GM12864 (cell line): Measurements from ENCODE around the gene HOXD1.

Experiments used
- DNase-seq: peaks from one replicate; pipeline ENCODE4 v3.0.0-alpha.2; 2011; ENCODE audit warnings: low read depth
- H3K4me3 ChIP-seq: 2 replicates; pipeline ENCODE4 v1.5.1; 2011; ENCODE audit warnings: mild to moderate bottlenecking, low read depth, low read length, control low read depth
- TF ChIP-seq, protein P1 (sequence below): IDR thresholded peaks from 2 replicates; pipeline ENCODE4 v1.5.1; 2011; ENCODE audit warnings: low read depth, mild to moderate bottlenecking, moderate library complexity, low read length, control low read depth, inconsistent platforms; ENCODE audit errors: missing control alignments

Gene HOXD1

DNA sequence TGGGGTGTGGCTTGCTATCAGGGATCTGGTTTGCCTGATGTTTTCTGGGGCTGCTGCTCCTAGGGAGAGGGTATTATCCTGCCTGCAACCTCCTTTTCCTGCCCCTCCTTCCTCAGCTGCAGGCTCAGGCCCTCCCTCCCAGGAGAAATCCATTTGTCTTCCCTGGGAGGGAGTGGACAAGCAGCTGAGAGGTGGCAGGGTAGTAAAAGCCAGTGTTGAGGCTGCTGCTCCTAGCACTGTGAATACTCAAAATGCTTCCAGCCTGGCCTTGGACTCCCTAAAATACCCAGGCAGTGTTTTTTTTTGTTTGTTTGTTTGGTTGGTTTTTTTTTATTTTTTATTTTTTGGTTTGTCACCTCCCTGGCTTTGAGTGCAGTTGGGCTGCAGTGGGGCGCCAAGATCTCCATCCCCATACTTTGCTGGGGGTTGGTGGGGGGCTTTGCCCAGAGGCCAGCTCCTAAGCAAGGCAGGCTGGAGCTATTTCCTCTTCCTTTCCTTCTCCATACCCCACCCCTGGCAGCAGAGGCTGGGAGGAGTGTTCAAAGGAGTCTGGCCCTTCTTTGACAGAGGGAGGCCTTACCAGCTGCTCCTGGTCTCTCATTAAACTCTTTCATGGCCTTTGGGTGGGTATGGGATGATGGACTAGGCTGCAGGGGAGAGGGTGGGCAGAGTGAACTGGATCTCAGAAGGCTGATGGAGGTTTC lies 17.7 kb upstream of the HOXD1 start:
- no peak overlapping the region for H3K4me3 ChIP-seq
- no peak for DNase-seq
- TF ChIP-seq, protein P1, sequence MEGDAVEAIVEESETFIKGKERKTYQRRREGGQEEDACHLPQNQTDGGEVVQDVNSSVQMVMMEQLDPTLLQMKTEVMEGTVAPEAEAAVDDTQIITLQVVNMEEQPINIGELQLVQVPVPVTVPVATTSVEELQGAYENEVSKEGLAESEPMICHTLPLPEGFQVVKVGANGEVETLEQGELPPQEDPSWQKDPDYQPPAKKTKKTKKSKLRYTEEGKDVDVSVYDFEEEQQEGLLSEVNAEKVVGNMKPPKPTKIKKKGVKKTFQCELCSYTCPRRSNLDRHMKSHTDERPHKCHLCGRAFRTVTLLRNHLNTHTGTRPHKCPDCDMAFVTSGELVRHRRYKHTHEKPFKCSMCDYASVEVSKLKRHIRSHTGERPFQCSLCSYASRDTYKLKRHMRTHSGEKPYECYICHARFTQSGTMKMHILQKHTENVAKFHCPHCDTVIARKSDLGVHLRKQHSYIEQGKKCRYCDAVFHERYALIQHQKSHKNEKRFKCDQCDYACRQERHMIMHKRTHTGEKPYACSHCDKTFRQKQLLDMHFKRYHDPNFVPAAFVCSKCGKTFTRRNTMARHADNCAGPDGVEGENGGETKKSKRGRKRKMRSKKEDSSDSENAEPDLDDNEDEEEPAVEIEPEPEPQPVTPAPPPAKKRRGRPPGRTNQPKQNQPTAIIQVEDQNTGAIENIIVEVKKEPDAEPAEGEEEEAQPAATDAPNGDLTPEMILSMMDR = no peak

DNA sequence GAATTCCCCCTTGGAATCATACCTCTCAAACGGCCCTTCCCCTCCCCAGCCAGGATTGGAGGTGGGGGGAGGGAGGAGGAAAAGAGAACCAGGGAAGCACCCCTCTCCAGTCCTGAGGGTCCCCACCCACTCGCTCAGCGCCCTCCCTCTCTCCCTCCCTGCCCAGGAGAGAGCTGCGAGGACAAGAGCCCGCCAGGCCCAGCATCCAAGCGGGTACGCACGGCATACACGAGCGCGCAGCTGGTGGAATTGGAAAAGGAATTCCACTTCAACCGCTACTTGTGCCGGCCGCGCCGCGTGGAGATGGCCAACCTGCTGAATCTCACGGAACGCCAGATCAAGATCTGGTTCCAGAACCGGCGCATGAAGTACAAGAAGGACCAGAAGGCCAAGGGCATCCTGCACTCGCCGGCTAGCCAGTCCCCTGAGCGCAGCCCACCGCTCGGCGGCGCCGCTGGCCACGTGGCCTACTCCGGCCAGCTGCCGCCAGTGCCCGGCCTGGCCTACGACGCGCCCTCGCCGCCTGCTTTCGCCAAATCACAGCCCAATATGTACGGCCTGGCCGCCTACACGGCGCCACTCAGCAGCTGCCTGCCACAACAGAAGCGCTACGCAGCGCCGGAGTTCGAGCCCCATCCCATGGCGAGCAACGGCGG lies 17.0 kb upstream of the HOXD1 start:
- no peak for DNase-seq
- H3K4me3 ChIP-seq = no peak overlapping the region
- TF ChIP-seq, protein P1 = no peak

DNA sequence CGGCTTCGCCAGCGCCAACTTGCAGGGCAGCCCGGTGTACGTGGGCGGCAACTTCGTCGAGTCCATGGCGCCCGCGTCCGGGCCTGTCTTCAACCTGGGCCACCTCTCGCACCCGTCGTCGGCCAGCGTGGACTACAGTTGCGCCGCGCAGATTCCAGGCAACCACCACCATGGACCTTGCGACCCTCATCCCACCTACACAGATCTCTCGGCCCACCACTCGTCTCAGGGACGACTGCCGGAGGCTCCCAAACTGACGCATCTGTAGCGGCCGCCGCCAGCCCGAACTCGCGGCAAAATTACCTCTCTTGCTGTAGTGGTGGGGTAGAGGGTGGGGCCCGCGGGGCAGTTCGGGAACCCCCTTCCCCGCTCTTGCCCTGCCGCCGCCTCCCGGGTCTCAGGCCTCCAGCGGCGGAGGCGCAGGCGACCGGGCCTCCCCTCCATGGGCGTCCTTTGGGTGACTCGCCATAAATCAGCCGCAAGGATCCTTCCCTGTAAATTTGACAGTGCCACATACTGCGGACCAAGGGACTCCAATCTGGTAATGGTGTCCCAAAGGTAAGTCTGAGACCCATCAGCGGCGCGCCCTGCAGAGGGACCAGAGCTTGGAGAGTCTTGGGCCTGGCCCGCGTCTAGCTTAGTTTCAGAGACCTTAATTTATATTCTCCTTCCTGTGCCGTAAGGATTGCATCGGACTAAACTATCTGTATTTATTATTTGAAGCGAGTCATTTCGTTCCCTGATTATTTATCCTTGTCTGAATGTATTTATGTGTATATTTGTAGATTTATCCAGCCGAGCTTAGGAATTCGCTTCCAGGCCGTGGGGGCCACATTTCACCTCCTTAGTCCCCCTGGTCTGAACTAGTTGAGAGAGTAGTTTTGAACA lies 16.2 kb upstream of the HOXD1 start:
- TF ChIP-seq, protein P1 = no peak
- no peak for DNase-seq
- H3K4me3 ChIP-seq = no peak overlapping the region

GRCh38 chr2:176172895-176173566 lies 15.4 kb upstream of the HOXD1 start:
- TF ChIP-seq, protein P1 = no peak
- no peak for DNase-seq
- H3K4me3 ChIP-seq = no peak overlapping the region

- DNase-seq = no peak
- TF ChIP-seq, protein P1 = no peak
- H3K4me3 ChIP-seq = no peak overlapping the region
Measured at GRCh38 chr2:176173567-176174381, 14.7 kb upstream of the HOXD1 start.

DNA sequence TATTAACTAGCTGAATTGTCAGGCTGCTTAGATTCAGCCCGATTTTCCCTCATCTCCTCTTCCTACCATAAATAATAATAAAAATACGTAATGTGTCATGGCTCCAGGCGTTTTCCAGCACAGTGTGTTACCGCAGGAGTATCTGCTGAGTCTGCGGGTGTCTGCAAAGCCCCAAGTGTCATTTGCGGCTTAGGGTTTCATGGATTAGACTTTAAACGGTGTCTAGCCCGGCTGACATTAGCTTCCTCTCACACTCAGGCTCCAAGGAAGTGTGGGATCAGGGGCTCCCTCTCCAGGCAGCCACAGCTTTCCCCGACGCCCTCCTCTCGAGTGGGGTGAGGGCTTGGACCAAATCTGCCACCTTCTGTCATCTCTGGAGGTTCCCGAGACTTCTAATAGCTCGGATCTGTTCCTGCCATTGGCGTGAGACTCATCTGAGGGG lies 14.1 kb upstream of the HOXD1 start:
- no peak for DNase-seq
- TF ChIP-seq, protein P1 = no peak
- H3K4me3 ChIP-seq = no peak overlapping the region
